BLaER1 (cell line): ENCODE measurements around the gene IGFALS.
"Not testable (repeated sequence)": the region's sequence is repeated elsewhere in the genome, so short reads cannot be mapped to it uniquely, and the experiment has no call there.

Experiments used
- H3K27ac ChIP-seq: shearing (Covaris generic); formaldehyde crosslinking; 2 replicates; pipeline ENCODE4 v1.8.1; 2022
- H3K27me3 ChIP-seq: shearing (Covaris generic); formaldehyde crosslinking; 2 replicates; pipeline ENCODE4 v1.8.1; 2022
- H3K36me3 ChIP-seq: shearing (Covaris generic); formaldehyde crosslinking; 2 replicates; pipeline ENCODE4 v1.8.1; 2022
- H3K4me1 ChIP-seq: shearing (Covaris generic); formaldehyde crosslinking; 2 replicates; pipeline ENCODE4 v1.8.1; 2022
- H3K4me2 ChIP-seq: shearing (Covaris generic); formaldehyde crosslinking; 2 replicates; pipeline ENCODE4 v1.8.1; 2022
- H3K4me3 ChIP-seq: shearing (Covaris generic); formaldehyde crosslinking; 2 replicates; pipeline ENCODE4 v1.8.1; 2022
- H3K9ac ChIP-seq: shearing (Covaris generic); formaldehyde crosslinking; 2 replicates; pipeline ENCODE4 v1.8.1; 2022
- H3K9me3 ChIP-seq: shearing (Covaris generic); formaldehyde crosslinking; 2 replicates; pipeline ENCODE4 v1.8.1; 2022
- H4K20me1 ChIP-seq: shearing (Covaris generic); formaldehyde crosslinking; 2 replicates; pipeline ENCODE4 v1.8.1; 2022
- Cebpa-rat ChIP-seq: shearing (Covaris generic); IDR thresholded peaks from 2 replicates; pipeline ENCODE4 v1.8.1; 2022

IGFALS gene

GRCh38 chr16:1808691-1809090 is 15.2 kb upstream of the IGFALS start:
- Histone ChIP-seq H3K4me3 (no peak overlapping the region), H3K4me1 (peaks cover 18% of the 10 kb centered on the region; the same call in 1 of the 2 replicates), H3K9ac (no peak overlapping the region), H3K9me3 (no peaks in the 10 kb centered on the region), H3K4me2 (no peak overlapping the region), H3K36me3 (peaks cover 72% of the 10 kb centered on the region), H3K27me3 (no peaks in the 10 kb centered on the region), H4K20me1 (0 out of 2 replicates have a peak, but pooled peaks cover 5% of the 10 kb centered on the region), H3K27ac (no peak overlapping the region)
- no peak for TF ChIP-seq Cebpa-rat

GRCh38 chr16:1807626-1808025 is 14.1 kb upstream of the IGFALS start:
- H3K27me3 ChIP-seq: no peaks in the 10 kb centered on the region
- peaks cover 71% of the 10 kb centered on the region for H3K36me3 ChIP-seq
- no peak for TF ChIP-seq Cebpa-rat
- no peak overlapping the region for H3K9ac ChIP-seq
- no peak overlapping the region for H3K4me2 ChIP-seq
- H3K4me3 ChIP-seq: no peak overlapping the region
- no peaks in the 10 kb centered on the region for H3K9me3 ChIP-seq
- peaks cover 14% of the 10 kb centered on the region; the same call in 1 of the 2 replicates for H3K4me1 ChIP-seq
- 0 out of 2 replicates have a peak, but pooled peaks cover 5% of the 10 kb centered on the region for H4K20me1 ChIP-seq
- no peak overlapping the region for H3K27ac ChIP-seq

GRCh38 chr16:1800701-1801100 is 7.2 kb upstream of the IGFALS start:
- H3K36me3 ChIP-seq: peaks cover 37% of the 10 kb centered on the region
- peaks cover 33% of the 10 kb centered on the region for H3K9me3 ChIP-seq
- no peak for TF ChIP-seq Cebpa-rat
- no peak overlapping the region for H3K4me3 ChIP-seq
- H3K9ac ChIP-seq: no peak overlapping the region
- H4K20me1 ChIP-seq: no peaks in the 10 kb centered on the region
- H3K27me3 ChIP-seq: no peaks in the 10 kb centered on the region
- peaks cover 9% of the 10 kb centered on the region; the same call in 1 of the 2 replicates for H3K4me1 ChIP-seq
- no peak overlapping the region for H3K27ac ChIP-seq
- no peak overlapping the region for H3K4me2 ChIP-seq

GRCh38 chr16:1799263-1799662 is 5.8 kb upstream of the IGFALS start:
- not testable (repeated sequence) for H3K9ac ChIP-seq, H3K27me3 ChIP-seq, H3K4me1 ChIP-seq, H3K27ac ChIP-seq, H4K20me1 ChIP-seq, H3K4me3 ChIP-seq, H3K4me2 ChIP-seq
- peaks cover 22% of the 10 kb centered on the region for H3K36me3 ChIP-seq
- H3K9me3 ChIP-seq: peaks cover 33% of the 10 kb centered on the region

GRCh38 chr16:1794908-1795666 is 1.6 kb upstream of the IGFALS start:
- H3K27ac ChIP-seq: no peak overlapping the region
- H3K9ac ChIP-seq: no peak overlapping the region
- H3K4me1 ChIP-seq: no peaks in the 10 kb centered on the region
- TF ChIP-seq Cebpa-rat: no peak
- no peaks in the 10 kb centered on the region for H3K27me3 ChIP-seq
- no peak overlapping the region for H3K4me3 ChIP-seq
- H3K9me3 ChIP-seq: peaks cover 32% of the 10 kb centered on the region
- H3K36me3 ChIP-seq: peaks cover 50% of the 10 kb centered on the region
- H3K4me2 ChIP-seq: no peak overlapping the region
- peaks cover 27% of the 10 kb centered on the region for H4K20me1 ChIP-seq

GRCh38 chr16:1794221-1794871 is 841 bp upstream of the IGFALS start:
- Histone ChIP-seq H3K27ac (no peak overlapping the region), H3K36me3 (peaks cover 55% of the 10 kb centered on the region)
- TF ChIP-seq Cebpa-rat: no peak

GRCh38 chr16:1792836-1793577 is 498 bp downstream of the IGFALS start:
- Histone ChIP-seq H3K27ac (no peak overlapping the region), H3K9ac (no peak overlapping the region), H3K4me1 (no peaks in the 10 kb centered on the region), H3K4me2 (no peak overlapping the region), H3K4me3 (no peak overlapping the region), H3K9me3 (peaks cover 11% of the 10 kb centered on the region), H3K36me3 (peaks cover 55% of the 10 kb centered on the region), H3K27me3 (no peaks in the 10 kb centered on the region), H4K20me1 (peaks cover 48% of the 10 kb centered on the region)
- TF ChIP-seq Cebpa-rat: no peak

More at GRCh38 chr16:1794221-1794871, 841 bp upstream of the IGFALS start:
- peaks cover 24% of the 10 kb centered on the region for H3K9me3 ChIP-seq
- H3K4me2 ChIP-seq: no peak overlapping the region
- no peak overlapping the region for H3K9ac ChIP-seq
- no peaks in the 10 kb centered on the region for H3K27me3 ChIP-seq
- H4K20me1 ChIP-seq: peaks cover 35% of the 10 kb centered on the region
- no peaks in the 10 kb centered on the region for H3K4me1 ChIP-seq
- no peak overlapping the region for H3K4me3 ChIP-seq

GRCh38 chr16:1791943-1792812 is 1.3 kb downstream of the IGFALS start:
- TF ChIP-seq Cebpa-rat: no peak
- no peak overlapping the region for H3K4me2 ChIP-seq
- H3K36me3 ChIP-seq: peaks cover 58% of the 10 kb centered on the region
- H3K9me3 ChIP-seq: peaks cover 3% of the 10 kb centered on the region
- H3K4me1 ChIP-seq: no peaks in the 10 kb centered on the region
- H3K27ac ChIP-seq: no peak overlapping the region
- no peak overlapping the region for H3K9ac ChIP-seq
- peaks cover 56% of the 10 kb centered on the region for H4K20me1 ChIP-seq
- no peak overlapping the region for H3K4me3 ChIP-seq
- H3K27me3 ChIP-seq: no peaks in the 10 kb centered on the region

GRCh38 chr16:1791256-1791942 is 2.1 kb downstream of the IGFALS start:
- H3K9me3 ChIP-seq: no peaks in the 10 kb centered on the region
- no peaks in the 10 kb centered on the region for H3K27me3 ChIP-seq
- peaks cover 64% of the 10 kb centered on the region for H4K20me1 ChIP-seq
- no peak overlapping the region for H3K4me2 ChIP-seq
- peaks cover 65% of the 10 kb centered on the region for H3K36me3 ChIP-seq
- no peak for TF ChIP-seq Cebpa-rat
- no peak overlapping the region for H3K27ac ChIP-seq
- H3K9ac ChIP-seq: no peak overlapping the region
- no peak overlapping the region for H3K4me3 ChIP-seq
- no peaks in the 10 kb centered on the region for H3K4me1 ChIP-seq
